HEK293 (cell line): Measurements from ENCODE around the gene FOXL2.

Experiments used
- CTCF ChIA-PET: fragments of 350-600 bp; formaldehyde crosslinking; extraction: SDS; loops from one replicate; lab custom pipeline; 2021; ENCODE audit warnings: antibody characterized with exemption; lab: Yijun Ruan, JAX
- POLR2A ChIA-PET: fragments of 300-600 bp; formaldehyde crosslinking; extraction: SDS; loops from one replicate; lab custom pipeline; 2020; ENCODE audit warnings: antibody characterized with exemption, inconsistent platforms; lab: Yijun Ruan, JAX
- H3K27ac ChIP-seq: fragments of 200-500 bp; sonication (Bioruptor generic); 2 replicates; pipeline ENCODE4 v1.5.1; 2014; ENCODE audit warnings: low read depth, low read length, control low read depth, inconsistent platforms; ENCODE audit errors: extremely low read depth
- H3K36me3 ChIP-seq, 2 experiments: fragments of 200-500 bp in 1 of 2; sonication (Bioruptor generic) in 1 of 2; 1 replicate in 1 of 2; 2 replicates in 1 of 2; pipeline ENCODE4 v1.5.1; 2014 to 2017; ENCODE audit warnings: inconsistent platforms in 2 of 2, low read length in 2 of 2; ENCODE audit not compliant: control insufficient read depth in 2 of 2, insufficient read depth in 1 of 2
- H3K4me1 ChIP-seq: fragments of 200-500 bp; sonication (Bioruptor generic); 2 replicates; pipeline ENCODE4 v1.5.1; 2014; ENCODE audit warnings: mild to moderate bottlenecking, low read length, inconsistent platforms; ENCODE audit not compliant: control insufficient read depth, insufficient read depth
- H3K4me3 ChIP-seq: 2 replicates; pipeline ENCODE4 v1.5.1; 2011; ENCODE audit warnings: low read depth, mild to moderate bottlenecking, control low read depth, low read length, moderate library complexity
- H3K9me3 ChIP-seq: fragments of 200-500 bp; sonication (Bioruptor generic); 2 replicates; pipeline ENCODE4 v1.5.1; 2014; ENCODE audit warnings: low read depth, low read length, inconsistent platforms; ENCODE audit not compliant: control insufficient read depth, insufficient read depth
- GLI4 ChIP-seq: fragments of 450-650 bp; formaldehyde crosslinking; IDR thresholded peaks from 2 replicates; pipeline ENCODE4 v1.5.1; 2016; ENCODE audit warnings: missing biosample characterization, missing genetic modification characterization
- MEIS1 ChIP-seq: sonication (generic); formaldehyde crosslinking; IDR thresholded peaks from 2 replicates; pipeline ENCODE4 v1.8.1; 2022; ENCODE audit warnings: missing genetic modification reagents, mild to moderate bottlenecking, borderline replicate concordance
- WT1 ChIP-seq: fragments of 450-650 bp; formaldehyde crosslinking; IDR thresholded peaks from 2 replicates; pipeline ENCODE4 v1.5.1; 2016; ENCODE audit warnings: missing biosample characterization, missing genetic modification characterization
- ZNF366 ChIP-seq: fragments of 450-650 bp; formaldehyde crosslinking; conservative IDR thresholded peaks from 2 replicates; pipeline ENCODE4 v1.5.1; 2016; ENCODE audit warnings: missing biosample characterization, missing genetic modification characterization
- ZNF621 ChIP-seq: fragments of 450-650 bp; formaldehyde crosslinking; IDR thresholded peaks from 2 replicates; pipeline ENCODE4 v1.5.1; 2017; ENCODE audit warnings: missing biosample characterization, missing genetic modification characterization
- ZNF677 ChIP-seq: fragments of 450-650 bp; IDR thresholded peaks from 2 replicates; pipeline ENCODE4 v1.5.0; 2018; ENCODE audit warnings: missing biosample characterization, mild to moderate bottlenecking, missing genetic modification characterization, moderate library complexity
- TF ChIP-seq, protein P1 (sequence below): fragments of 450-650 bp; formaldehyde crosslinking; IDR thresholded peaks from 2 replicates; pipeline ENCODE4 v1.5.1; 2017; ENCODE audit warnings: missing biosample characterization, missing genetic modification characterization

FOXL2 gene

DNA sequence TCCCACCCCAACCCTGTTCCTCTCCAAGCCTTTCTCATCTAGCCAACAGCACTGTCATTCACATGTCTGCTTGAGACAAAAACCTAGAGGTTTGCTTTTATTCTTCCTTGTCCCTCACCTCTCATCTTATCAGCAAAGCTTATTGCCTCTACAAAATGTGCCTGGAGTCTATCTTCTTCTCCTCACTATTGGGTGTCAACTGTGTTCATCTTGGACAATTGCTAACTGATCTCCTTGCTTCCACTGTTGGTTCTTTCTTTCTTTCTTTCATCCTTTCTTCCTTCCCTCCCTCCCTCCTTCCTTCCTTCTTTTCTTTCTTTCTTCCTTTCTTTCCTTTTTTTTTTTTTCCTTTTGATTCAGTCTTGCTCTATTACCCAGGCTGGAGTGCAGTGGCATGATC lies 48.2 kb downstream of the FOXL2 start:
- H3K27ac ChIP-seq, result no peak overlapping the region
- no peaks in the 10 kb centered on the region for H3K36me3 ChIP-seq
- POLR2A ChIA-PET, result interaction anchor here (0.6 kb wide), 1 partner anchor 411 kb away, joined by 6 read pairs; no protein-coding TSS in a partner anchor
- no peak overlapping the region for H3K4me3 ChIP-seq
- TF ChIP-seq GLI4 (tag by site-specific recombination), result no peak
- TF ChIP-seq ZNF621 (tag by site-specific recombination), result no peak
- TF ChIP-seq, protein P1, sequence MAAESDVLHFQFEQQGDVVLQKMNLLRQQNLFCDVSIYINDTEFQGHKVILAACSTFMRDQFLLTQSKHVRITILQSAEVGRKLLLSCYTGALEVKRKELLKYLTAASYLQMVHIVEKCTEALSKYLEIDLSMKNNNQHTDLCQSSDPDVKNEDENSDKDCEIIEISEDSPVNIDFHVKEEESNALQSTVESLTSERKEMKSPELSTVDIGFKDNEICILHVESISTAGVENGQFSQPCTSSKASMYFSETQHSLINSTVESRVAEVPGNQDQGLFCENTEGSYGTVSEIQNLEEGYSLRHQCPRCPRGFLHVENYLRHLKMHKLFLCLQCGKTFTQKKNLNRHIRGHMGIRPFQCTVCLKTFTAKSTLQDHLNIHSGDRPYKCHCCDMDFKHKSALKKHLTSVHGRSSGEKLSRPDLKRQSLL (tag by site-specific recombination), result no peak
- peak; percentile 48; the same call in 1 of the 2 replicates for TF ChIP-seq ZNF366 (tag by site-specific recombination)
- no peak for TF ChIP-seq ZNF677 (tag by site-specific recombination)
- no peak for TF ChIP-seq WT1 (tag by site-specific recombination)
- no peaks in the 10 kb centered on the region for H3K9me3 ChIP-seq
- CTCF ChIA-PET, result interaction anchor here (4.7 kb wide), 1 partner anchor 17 kb away, joined by 32 read pairs; no protein-coding TSS in a partner anchor
- H3K4me1 ChIP-seq, result no peaks in the 10 kb centered on the region

DNA sequence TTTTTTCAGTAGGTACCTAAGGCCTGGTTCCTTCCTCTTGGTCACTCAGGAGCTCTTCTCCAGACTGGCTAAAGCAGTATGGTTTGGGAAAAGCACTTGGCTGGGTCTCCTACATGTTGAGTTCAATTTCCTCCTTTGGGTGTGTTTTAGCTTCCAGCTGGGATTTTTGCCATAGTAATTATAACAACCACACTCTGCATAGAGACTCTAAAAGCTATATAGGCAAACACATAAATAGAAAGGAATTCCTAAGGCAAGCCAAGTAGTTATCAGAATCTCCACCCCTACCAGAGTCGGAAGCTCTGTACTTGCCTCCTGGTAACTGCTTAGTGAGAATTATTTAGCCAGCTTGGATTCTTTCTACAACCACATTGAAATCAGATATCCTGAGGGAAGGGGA lies 48.6 kb downstream of the FOXL2 start:
- no peaks in the 10 kb centered on the region for H3K4me1 ChIP-seq
- ChIA-PET POLR2A (interaction anchor here (0.6 kb wide), 1 partner anchor 17 kb away, joined by 4 read pairs; no protein-coding TSS in a partner anchor), CTCF (interaction anchor here (4.7 kb wide), 1 partner anchor 18 kb away, joined by 32 read pairs; no protein-coding TSS in a partner anchor)
- no peak for TF ChIP-seq WT1 (tag by site-specific recombination)
- TF ChIP-seq MEIS1 (CRISPR knock-in tag), result no peak
- no peak overlapping the region for H3K27ac ChIP-seq
- H3K9me3 ChIP-seq, result no peaks in the 10 kb centered on the region
- no peak overlapping the region for H3K4me3 ChIP-seq
- no peaks in the 10 kb centered on the region for H3K36me3 ChIP-seq
